ENCODE measurements around the gene MBTPS1. TPM values are rescaled to one million over a fixed set of nuclear protein-coding genes. Genes with fewer than 3 reads are reported as not detected.

The MBTPS1 gene
- total RNA-seq, 2 donors from 2014 or later = 79.0 to 133 TPM

DNA sequence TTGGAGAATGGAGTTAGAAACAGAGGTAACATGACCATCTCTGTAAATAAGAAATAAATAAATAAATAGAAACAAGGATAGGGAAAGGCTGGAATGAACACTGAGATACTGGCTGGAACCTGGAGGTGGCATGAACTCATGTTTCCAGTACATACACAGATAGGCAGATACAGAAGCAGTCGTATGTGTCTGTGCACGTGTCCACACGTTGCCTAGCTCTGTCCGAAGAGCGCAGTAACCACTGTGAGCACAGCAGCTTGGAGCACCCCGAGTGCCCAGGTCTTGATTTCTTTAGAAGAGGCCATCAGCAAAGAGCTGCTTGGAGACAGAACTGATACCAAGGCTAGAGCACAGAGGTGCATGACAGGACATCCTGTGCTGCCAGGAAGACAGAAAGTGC is 37.1 kb downstream of the MBTPS1 start:
- Histone ChIP-seq H3K4me1 (replicated peaks) (no peaks in the 10 kb centered on the region), H3K9me3 (no peaks in the 10 kb centered on the region), H3K27ac (no peak overlapping the region), H3K27me3 (replicated peaks; ENCODE audit: insufficient read depth) (no peaks in the 10 kb centered on the region), H3K36me3 (peaks cover 0 to 13% of the 10 kb centered on the region in 2 donors), H3K4me3 (no peak overlapping the region)
- intact Hi-C loops (cut with DNase I) = loop anchor here (10.0 kb wide), 1 partner anchor 405 kb away; no protein-coding TSS in a partner anchor
- 88% methylated on average over 6 of the region's 6 CpGs for WGBS
- no peak for DNase-seq (ENCODE audit: low spot score)
- TF ChIP-seq, protein P1, sequence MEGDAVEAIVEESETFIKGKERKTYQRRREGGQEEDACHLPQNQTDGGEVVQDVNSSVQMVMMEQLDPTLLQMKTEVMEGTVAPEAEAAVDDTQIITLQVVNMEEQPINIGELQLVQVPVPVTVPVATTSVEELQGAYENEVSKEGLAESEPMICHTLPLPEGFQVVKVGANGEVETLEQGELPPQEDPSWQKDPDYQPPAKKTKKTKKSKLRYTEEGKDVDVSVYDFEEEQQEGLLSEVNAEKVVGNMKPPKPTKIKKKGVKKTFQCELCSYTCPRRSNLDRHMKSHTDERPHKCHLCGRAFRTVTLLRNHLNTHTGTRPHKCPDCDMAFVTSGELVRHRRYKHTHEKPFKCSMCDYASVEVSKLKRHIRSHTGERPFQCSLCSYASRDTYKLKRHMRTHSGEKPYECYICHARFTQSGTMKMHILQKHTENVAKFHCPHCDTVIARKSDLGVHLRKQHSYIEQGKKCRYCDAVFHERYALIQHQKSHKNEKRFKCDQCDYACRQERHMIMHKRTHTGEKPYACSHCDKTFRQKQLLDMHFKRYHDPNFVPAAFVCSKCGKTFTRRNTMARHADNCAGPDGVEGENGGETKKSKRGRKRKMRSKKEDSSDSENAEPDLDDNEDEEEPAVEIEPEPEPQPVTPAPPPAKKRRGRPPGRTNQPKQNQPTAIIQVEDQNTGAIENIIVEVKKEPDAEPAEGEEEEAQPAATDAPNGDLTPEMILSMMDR (IDR thresholded peaks at IDR 0.05) = no peak
- TF ChIP-seq POLR2AphosphoS5 (IDR thresholded peaks at IDR 0.05) = no peak
- no peak for TF ChIP-seq POLR2A (IDR thresholded peaks at IDR 0.05)

DNA sequence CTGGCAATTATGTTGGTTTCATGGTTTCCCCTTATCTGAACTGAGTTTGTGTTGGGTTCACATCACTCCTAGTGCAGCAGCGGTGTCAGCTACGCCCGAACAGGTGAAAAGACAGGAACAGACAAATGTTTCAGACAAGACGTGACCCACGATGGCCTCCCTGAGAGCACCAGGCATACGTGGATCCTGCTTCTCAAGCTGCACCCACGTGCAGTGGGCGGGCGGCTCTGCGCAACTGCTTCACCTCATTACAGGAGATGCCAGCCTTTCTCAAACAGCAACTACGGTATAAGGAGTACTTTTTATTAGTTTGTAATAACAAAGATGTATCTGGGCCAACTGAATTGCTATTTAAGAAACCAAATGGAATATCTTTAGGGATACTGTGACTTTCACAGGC is 41.4 kb downstream of the MBTPS1 start:
- no peak for DNase-seq (ENCODE audit: low spot score)
- intact Hi-C loops (cut with DNase I) = no loop called here
- Histone ChIP-seq H3K36me3 (peaks cover under 1 to 2% of the 10 kb centered on the region in 2 donors), H3K27ac (no peak overlapping the region), H3K27me3 (replicated peaks; ENCODE audit: insufficient read depth) (no peaks in the 10 kb centered on the region), H3K9me3 (no peaks in the 10 kb centered on the region), H3K4me1 (replicated peaks) (no peaks in the 10 kb centered on the region), H3K4me3 (no peak overlapping the region)
- 73% methylated on average over 11 of the region's 11 CpGs for WGBS
- TF ChIP-seq, protein P1 (IDR thresholded peaks at IDR 0.05) = no peak
- TF ChIP-seq POLR2AphosphoS5 (IDR thresholded peaks at IDR 0.05) (no peak), POLR2A (IDR thresholded peaks at IDR 0.05) (no peak)

DNA sequence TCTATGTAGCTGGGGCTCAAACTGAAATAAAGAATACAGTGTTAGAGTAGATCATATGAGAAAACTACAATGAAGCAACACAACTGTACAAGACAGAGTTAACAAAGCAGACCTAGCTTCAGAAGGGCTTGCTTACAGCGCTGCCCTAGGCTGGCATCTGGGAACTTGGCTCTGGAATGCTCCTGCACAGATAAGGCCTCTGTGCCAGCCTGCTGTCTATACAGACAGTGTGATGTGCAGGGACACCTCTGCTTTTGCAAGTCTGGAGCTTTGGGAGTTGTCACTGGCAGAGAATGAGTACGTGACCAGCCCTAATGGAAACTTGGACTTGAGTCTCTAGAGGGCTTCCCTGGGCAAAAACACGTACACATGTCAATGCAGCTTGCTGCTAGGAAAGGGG is 42.0 kb downstream of the MBTPS1 start:
- 87% methylated on average over 3 of the region's 3 CpGs for WGBS
- no peak for DNase-seq (ENCODE audit: low spot score)
- H3K27ac ChIP-seq = no peak overlapping the region
- H3K9me3 ChIP-seq = no peaks in the 10 kb centered on the region
- no peak for TF ChIP-seq POLR2AphosphoS5 (IDR thresholded peaks at IDR 0.05)
- TF ChIP-seq POLR2A (IDR thresholded peaks at IDR 0.05) = no peak
- TF ChIP-seq, protein P1 (IDR thresholded peaks at IDR 0.05) = no peak
- H3K4me3 ChIP-seq = no peak overlapping the region
- peaks cover 1 to 5% of the 10 kb centered on the region in 2 donors for H3K36me3 ChIP-seq
- H3K4me1 ChIP-seq (replicated peaks) = no peaks in the 10 kb centered on the region
- H3K27me3 ChIP-seq (replicated peaks; ENCODE audit: insufficient read depth) = no peaks in the 10 kb centered on the region
- intact Hi-C loops (cut with DNase I) = no loop called here

DNA sequence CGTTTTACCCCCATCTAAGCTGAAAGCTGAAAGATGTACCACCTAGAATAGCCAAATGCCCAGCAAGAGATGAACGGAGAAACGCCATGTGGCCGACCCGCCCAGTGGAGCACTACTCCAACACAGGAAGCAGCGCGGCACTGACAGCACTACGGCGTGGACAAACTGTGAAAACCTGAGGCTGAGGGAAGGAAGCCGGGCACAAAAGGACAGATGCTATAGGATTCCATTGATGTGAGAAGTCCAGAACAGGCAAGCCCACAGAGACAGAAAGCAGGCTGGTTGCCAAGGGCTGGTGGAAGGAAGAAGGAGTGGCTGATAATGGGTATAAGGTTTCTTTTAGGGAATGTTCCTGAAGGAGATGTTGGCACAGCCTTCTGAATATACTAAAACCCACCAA is 44.7 kb downstream of the MBTPS1 start:
- Histone ChIP-seq H3K27me3 (replicated peaks; ENCODE audit: insufficient read depth) (no peaks in the 10 kb centered on the region), H3K4me1 (replicated peaks) (no peaks in the 10 kb centered on the region), H3K9me3 (no peaks in the 10 kb centered on the region), H3K36me3 (peaks cover 5 to 25% of the 10 kb centered on the region in 2 donors), H3K27ac (no peak overlapping the region), H3K4me3 (no peak overlapping the region)
- WGBS = 84% methylated on average over 10 of the region's 10 CpGs
- intact Hi-C loops (cut with DNase I) = no loop called here
- DNase-seq (ENCODE audit: low spot score) = no peak
- TF ChIP-seq, protein P1 (IDR thresholded peaks at IDR 0.05) = no peak
- TF ChIP-seq POLR2AphosphoS5 (IDR thresholded peaks at IDR 0.05) = no peak
- no peak for TF ChIP-seq POLR2A (IDR thresholded peaks at IDR 0.05)

DNA sequence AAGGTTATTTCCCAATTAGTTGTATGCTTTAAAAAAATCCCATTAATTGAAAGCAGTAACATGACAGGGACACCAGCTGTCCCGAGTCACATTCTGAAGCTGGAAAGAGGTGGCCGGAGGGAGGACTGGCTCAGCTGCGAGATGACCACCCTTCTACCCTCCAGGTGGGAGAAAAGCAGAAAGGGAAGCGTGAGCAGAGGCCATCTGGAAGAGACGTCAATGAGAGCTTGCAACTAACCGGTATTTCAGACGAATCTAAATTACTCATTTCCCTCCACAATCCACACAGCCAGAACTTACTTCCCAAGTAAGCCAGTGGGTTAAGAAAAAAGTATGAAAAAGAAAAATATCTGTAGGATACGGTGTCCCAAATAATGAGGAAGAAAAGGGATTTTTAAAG is 45.6 kb downstream of the MBTPS1 start:
- Histone ChIP-seq H3K27ac (no peak overlapping the region), H3K4me3 (no peak overlapping the region), H3K36me3 (peaks cover 5 to 25% of the 10 kb centered on the region in 2 donors), H3K9me3 (no peaks in the 10 kb centered on the region), H3K4me1 (replicated peaks) (no peaks in the 10 kb centered on the region), H3K27me3 (replicated peaks; ENCODE audit: insufficient read depth) (no peaks in the 10 kb centered on the region)
- TF ChIP-seq, protein P1 (IDR thresholded peaks at IDR 0.05) = no peak
- no peak for TF ChIP-seq POLR2AphosphoS5 (IDR thresholded peaks at IDR 0.05)
- TF ChIP-seq POLR2A (IDR thresholded peaks at IDR 0.05) = no peak
- no peak for DNase-seq (ENCODE audit: low spot score)
- WGBS = 83% methylated on average over 8 of the region's 8 CpGs
- intact Hi-C loops (cut with DNase I) = no loop called here
